ENCODE measurements around the gene SPATA24. TPM values are rescaled to one million over a fixed set of nuclear protein-coding genes. Genes with fewer than 3 reads are reported as not detected.
A peak's percentile ranks its signal among the peaks of the same experiment; 100 is the strongest.

SPATA24 gene
- total and polyA plus RNA-seq, 2 of the 8 experiments (the other 6 are each of a cell fraction or from before 2014, with no cell fraction given) = 5.8 to 9.4 TPM

DNA sequence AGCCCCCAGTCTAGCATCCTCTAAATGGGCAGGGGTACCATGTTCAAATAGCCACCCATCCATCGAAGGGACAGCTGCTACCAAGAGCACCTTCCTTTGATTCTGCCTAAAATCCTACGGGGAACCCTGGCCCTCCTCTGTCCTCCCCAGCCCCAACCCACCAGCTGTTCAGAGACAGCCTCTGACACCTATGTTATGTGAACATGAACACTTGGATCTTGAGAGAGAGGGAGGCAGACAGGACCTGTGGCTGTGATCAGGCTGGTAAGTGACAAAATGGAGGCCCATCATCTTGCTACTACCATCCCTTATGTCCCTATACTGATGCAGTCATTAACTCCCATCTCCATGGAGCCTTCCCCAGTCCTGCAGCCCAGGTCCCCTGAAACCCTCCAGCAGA, 29.0 kb downstream of the SPATA24 start:
- no peak for DNase-seq (ENCODE audit: low read depth in 1 of 2, low spot score in 2 of 2)
- Histone ChIP-seq H4K91ac (replicated peaks; ENCODE audit: insufficient read length, low read length) (no peak overlapping the region), H3K56ac (replicated peaks; ENCODE audit: insufficient read length, low read depth, low read length) (no peak overlapping the region), H3K27ac (ENCODE audit: low read depth, low read length) (no peak overlapping the region), H3K9ac (replicated peaks in 1 of 4; ENCODE audit: extremely low read depth in 1 of 4, low read depth in 3 of 4, low read length in 3 of 4) (no peak overlapping the region), H3K14ac (ENCODE audit: insufficient read length) (no peak overlapping the region), H4K8ac (ENCODE audit: extremely low read depth, insufficient read depth, low read length) (no peak overlapping the region), H2BK120ac (replicated peaks; ENCODE audit: low read depth, low read length) (no peak overlapping the region), H4K20me1 (replicated peaks in 1 of 2; ENCODE audit: control insufficient read depth in 1 of 2, insufficient read depth in 2 of 2, low read length in 2 of 2) (peaks cover 2 to 3% of the 10 kb centered on the region in 2 experiments), H3K79me1 (ENCODE audit: low read depth, low read length) (peaks cover 2% of the 10 kb centered on the region; the same call in 1 of the 2 replicates), H3K36me3 (ENCODE audit: control insufficient read depth in 2 of 4, insufficient read depth in 4 of 4, low read length in 3 of 4) (peaks cover 0 to 18% (median 8%) of the 10 kb centered on the region in 4 experiments; a peak in 4 of 8 replicates), H3K23me2 (ENCODE audit: low read depth, low read length) (no peaks in the 10 kb centered on the region), H3K23ac (ENCODE audit: insufficient read length) (no peak overlapping the region), H3K18ac (ENCODE audit: extremely low read depth, low read length) (no peak overlapping the region), H3K4ac (replicated peaks; ENCODE audit: insufficient read length, low read depth, low read length) (no peak overlapping the region), H2BK12ac (ENCODE audit: low read depth, low read length) (no peak overlapping the region), H2BK20ac (ENCODE audit: low read length) (no peak overlapping the region), H4K5ac (ENCODE audit: insufficient read length, low read depth, low read length) (no peak overlapping the region), H2AK5ac (ENCODE audit: low read depth, low read length) (no peak overlapping the region), H3K4me2 (ENCODE audit: insufficient read depth in 1 of 2, low read depth in 2 of 2, low read length in 2 of 2) (no peak overlapping the region), H3K4me1 (replicated peaks in 1 of 4; ENCODE audit: control insufficient read depth in 3 of 4, insufficient read depth in 4 of 4, low read length in 3 of 4) (peaks cover 0 to 8% (median 0%) of the 10 kb centered on the region in 4 experiments; a peak in 2 of 7 replicates), H2BK5ac (ENCODE audit: low read depth, low read length) (no peak overlapping the region), H3K9me3 (ENCODE audit: insufficient read depth in 2 of 2, low read depth in 1 of 2, low read length in 1 of 2) (no peaks in the 10 kb centered on the region), H3K27me3 (replicated peaks in 1 of 4; ENCODE audit: control insufficient read depth in 3 of 4, extremely low read depth in 1 of 4, insufficient read depth in 3 of 4, low read length in 3 of 4) (no peaks in the 10 kb centered on the region), H3K4me3 (ENCODE audit: extremely low read depth in 1 of 4, insufficient read depth in 2 of 4, low read depth in 3 of 4, low read length in 4 of 4) (no peak overlapping the region), H2BK15ac (ENCODE audit: low read length) (no peak overlapping the region), H3K79me2 (ENCODE audit: control insufficient read depth in 1 of 2, insufficient read depth in 2 of 2, low read length in 2 of 2) (no peaks in the 10 kb centered on the region), H2AFZ (ENCODE audit: low read length) (no peak overlapping the region)
- no peak for FAIRE-seq
- ChIA-PET CTCF (ENCODE audit: partially characterized antibody) (interaction anchor here (0.7 to 1.3 kb wide), 5 partner anchors 13 to 33 kb away, joined by 3 to 4 read pairs (median 3); partner anchors contain the start of gene MZB1), POLR2A (ENCODE audit: partially characterized antibody) (interaction anchor here (0.9 to 3.9 kb wide), 10 partner anchors 12 to 81 kb away, joined by 3 to 16 read pairs (median 6); partner anchors contain the start of genes MATR3, MZB1 and PAIP2)
- WGBS, 2 experiments (ENCODE audit: extremely low coverage in 1 of 2, insufficient coverage in 1 of 2, insufficient read length in 1 of 2, insufficient replicate concordance in 2 of 2, low coverage in 1 of 2, low lambda C conversion rate in 2 of 2, missing lambda C conversion rate in 1 of 2) = 86% methylated on average over 2 of the region's 2 CpGs; no CpG with 5 or more reads in 1 of the 2 experiments
- TF ChIP-seq SUZ12 (IDR thresholded peaks at IDR 0.05; ENCODE audit: low read length) = no peak
- TF ChIP-seq POLR2AphosphoS5 (IDR thresholded peaks at IDR 0.05; ENCODE audit: low read depth, low read length) = no peak
- TF ChIP-seq EP300 (IDR thresholded peaks at IDR 0.05; ENCODE audit: borderline replicate concordance in 1 of 2, low read depth in 2 of 2, low read length in 2 of 2) = no peak
- no peak for TF ChIP-seq HDAC6 (IDR thresholded peaks at IDR 0.05; ENCODE audit: low read depth, low read length)
- TF ChIP-seq, protein P1, sequence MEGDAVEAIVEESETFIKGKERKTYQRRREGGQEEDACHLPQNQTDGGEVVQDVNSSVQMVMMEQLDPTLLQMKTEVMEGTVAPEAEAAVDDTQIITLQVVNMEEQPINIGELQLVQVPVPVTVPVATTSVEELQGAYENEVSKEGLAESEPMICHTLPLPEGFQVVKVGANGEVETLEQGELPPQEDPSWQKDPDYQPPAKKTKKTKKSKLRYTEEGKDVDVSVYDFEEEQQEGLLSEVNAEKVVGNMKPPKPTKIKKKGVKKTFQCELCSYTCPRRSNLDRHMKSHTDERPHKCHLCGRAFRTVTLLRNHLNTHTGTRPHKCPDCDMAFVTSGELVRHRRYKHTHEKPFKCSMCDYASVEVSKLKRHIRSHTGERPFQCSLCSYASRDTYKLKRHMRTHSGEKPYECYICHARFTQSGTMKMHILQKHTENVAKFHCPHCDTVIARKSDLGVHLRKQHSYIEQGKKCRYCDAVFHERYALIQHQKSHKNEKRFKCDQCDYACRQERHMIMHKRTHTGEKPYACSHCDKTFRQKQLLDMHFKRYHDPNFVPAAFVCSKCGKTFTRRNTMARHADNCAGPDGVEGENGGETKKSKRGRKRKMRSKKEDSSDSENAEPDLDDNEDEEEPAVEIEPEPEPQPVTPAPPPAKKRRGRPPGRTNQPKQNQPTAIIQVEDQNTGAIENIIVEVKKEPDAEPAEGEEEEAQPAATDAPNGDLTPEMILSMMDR (IDR thresholded peaks at IDR 0.05; ENCODE audit: control extremely low read depth in 1 of 3, insufficient read depth in 1 of 3, low read depth in 1 of 3, low read length in 3 of 3) = peak in 1 of 3 experiments; percentile 22; a peak in 1 of 4 replicates
- peak in 1 of 2 experiments; percentile 6; a peak in 1 of 4 replicates for TF ChIP-seq RAD21 (IDR thresholded peaks at IDR 0.05 in 1 of 2, conservative IDR thresholded peaks at IDR 0.05 in 1 of 2; ENCODE audit: low read depth in 2 of 2, low read length in 2 of 2)
- no peak for TF ChIP-seq KDM4A (IDR thresholded peaks at IDR 0.05; ENCODE audit: low read depth, low read length, severe bottlenecking)
- TF ChIP-seq CEBPB (IDR thresholded peaks at IDR 0.05; ENCODE audit: low read depth, low read length) = no peak
- no peak for TF ChIP-seq SP4 (IDR thresholded peaks at IDR 0.05; ENCODE audit: low read length)
- no peak for TF ChIP-seq GTF2F1 (IDR thresholded peaks at IDR 0.05; ENCODE audit: borderline replicate concordance, low read depth, low read length)

Measured in H1 (cell line).